ENCODE measurements around the gene MGMT. TPM values are rescaled to one million over a fixed set of nuclear protein-coding genes. Genes with fewer than 3 reads are reported as not detected.
A peak's percentile ranks its signal among the peaks of the same experiment; 100 is the strongest.

The MGMT gene
- total RNA-seq, 4 donors from 2014 or later: 16.5 to 37.5 (median 32.1) TPM

- Histone ChIP-seq H3K9me3 (no peaks in the 10 kb centered on the region), H3K4me1 (peaks cover 0 to 20% (median 4%) of the 10 kb centered on the region in 3 donors), H3K27ac (no peak overlapping the region), H3K4me3 (no peak overlapping the region), H3K27me3 (no peaks in the 10 kb centered on the region), H3K36me3 (peaks cover 0 to 3% of the 10 kb centered on the region in 2 donors)
- TF ChIP-seq EP300 (IDR thresholded peaks at IDR 0.05): no peak
- TF ChIP-seq CTCF (IDR thresholded peaks at IDR 0.05): no peak
- no peak for TF ChIP-seq POLR2AphosphoS5 (IDR thresholded peaks at IDR 0.05)
- TF ChIP-seq POLR2A (IDR thresholded peaks at IDR 0.05): no peak
- ATAC-seq: no peak
- WGBS, 2 donors (ENCODE audit: low coverage in 1 of 2): 82 to 93% methylated on average over 9 to 11 of the region's 27 CpGs
Observed at GRCh38 chr10:129523031-129523722, 56.1 kb downstream of the MGMT start.

GRCh38 chr10:129523723-129524316 is 56.8 kb downstream of the MGMT start:
- no peaks in the 10 kb centered on the region for H3K27me3 ChIP-seq
- H3K4me3 ChIP-seq: no peak overlapping the region
- no peak for ATAC-seq
- H3K27ac ChIP-seq: no peak overlapping the region
- H3K36me3 ChIP-seq: peaks cover 0 to 3% of the 10 kb centered on the region in 2 donors
- H3K4me1 ChIP-seq: peaks cover 0 to 20% (median 4%) of the 10 kb centered on the region in 3 donors
- no peak for TF ChIP-seq POLR2AphosphoS5 (IDR thresholded peaks at IDR 0.05)
- TF ChIP-seq EP300 (IDR thresholded peaks at IDR 0.05): no peak
- no peak for TF ChIP-seq POLR2A (IDR thresholded peaks at IDR 0.05)
- TF ChIP-seq CTCF (IDR thresholded peaks at IDR 0.05): no peak
- H3K9me3 ChIP-seq: peaks cover 0 to 5% (median 0%) of the 10 kb centered on the region in 3 donors
- 83 to 93% methylated on average over 3 to 8 of the region's 11 CpGs for WGBS, 2 donors (ENCODE audit: low coverage in 1 of 2)

GRCh38 chr10:129524936-129525335 is 57.9 kb downstream of the MGMT start:
- no peak for ATAC-seq
- H3K36me3 ChIP-seq: peaks cover 0 to 3% of the 10 kb centered on the region in 2 donors
- no peak overlapping the region for H3K27ac ChIP-seq
- TF ChIP-seq POLR2AphosphoS5 (IDR thresholded peaks at IDR 0.05): no peak
- TF ChIP-seq CTCF (IDR thresholded peaks at IDR 0.05): no peak
- TF ChIP-seq POLR2A (IDR thresholded peaks at IDR 0.05): no peak
- TF ChIP-seq EP300 (IDR thresholded peaks at IDR 0.05): no peak
- H3K4me1 ChIP-seq: peaks cover 0 to 20% (median 4%) of the 10 kb centered on the region in 3 donors
- no peak overlapping the region for H3K4me3 ChIP-seq
- peaks cover 0 to 5% (median 0%) of the 10 kb centered on the region in 3 donors for H3K9me3 ChIP-seq
- 34 to 71% methylated on average over 2 to 3 of the region's 3 CpGs for WGBS, 2 donors (ENCODE audit: low coverage in 1 of 2)
- no peaks in the 10 kb centered on the region for H3K27me3 ChIP-seq

GRCh38 chr10:129525401-129525801 is 58.4 kb downstream of the MGMT start:
- H3K9me3 ChIP-seq: peaks cover 0 to 5% (median 0%) of the 10 kb centered on the region in 3 donors
- TF ChIP-seq POLR2A (IDR thresholded peaks at IDR 0.05) (no peak), CTCF (IDR thresholded peaks at IDR 0.05) (no peak), POLR2AphosphoS5 (IDR thresholded peaks at IDR 0.05) (peak; percentile 6), EP300 (IDR thresholded peaks at IDR 0.05) (no peak)
- H3K4me3 ChIP-seq: peak overlapping the region in 1 of 2 donors; percentile 30
- peak; percentile 63 for ATAC-seq
- 18 to 23% methylated on average over 4 of the region's 13 CpGs for WGBS, 2 donors (ENCODE audit: low coverage in 1 of 2)
- H3K4me1 ChIP-seq: peaks cover 0 to 20% (median 4%) of the 10 kb centered on the region in 3 donors
- H3K27ac ChIP-seq: no peak overlapping the region
- peaks cover 0 to 3% of the 10 kb centered on the region in 2 donors for H3K36me3 ChIP-seq
- H3K27me3 ChIP-seq: no peaks in the 10 kb centered on the region
